GM12878 (cell line): ENCODE results near the gene THRB. TPM values are rescaled to one million over a fixed set of nuclear protein-coding genes. Genes with fewer than 3 reads are reported as not detected.
A peak's percentile ranks its signal among the peaks of the same experiment; 100 is the strongest.

Experiments used
- SKIL ChIP-seq: fragments of 450-650 bp; IDR thresholded peaks from 2 replicates; pipeline ENCODE4 v1.6.1; 2017; ENCODE audit warnings: mild to moderate bottlenecking, low read depth, inconsistent platforms; ENCODE audit not compliant: poor library complexity, severe bottlenecking
- ZZZ3 ChIP-seq: IDR thresholded peaks from 2 replicates; pipeline ENCODE4 v1.6.1; 2011; ENCODE audit warnings: low read depth; ENCODE audit not compliant: control insufficient read depth, insufficient read length
- microRNA counts: library from miRNA; unstranded; fragments of <30 nt; microRNA quantifications from one replicate; lab custom pipeline; 2016
- microRNA-seq: library from miRNA; unstranded; fragments of <30 nt; microRNA quantifications from one replicate; pipeline ENCODE4, GENCODE V29; 2018
- polyA plus RNA-seq, 11 experiments: library from polyadenylated mRNA; depleted of rRNA in 4 of 11; unstranded in 6 of 11; stranded (reverse) in 5 of 11; fragments of >200 nt; fragmentation: Nextera tagmentation in 4 of 11; fragmentation: Illumina TruSeq in 1 of 11; extraction: Ambion mirVana in 4 of 11; extraction: Trizol in 1 of 11; gene quantifications; 1 replicate in 1 of 11; 2 replicates in 10 of 11; pipeline versions ENCODE4 v1.2.1 to v1.2.3, GENCODE V29; 2011 to 2016; ENCODE audit warnings: inconsistent platforms in 2 of 11, missing spikeins in 2 of 11, low read depth in 1 of 11
- small RNA-seq: library from RNA; depleted of rRNA; stranded (forward); fragments of <200 nt; gene quantifications from one replicate; pipeline ENCODE3, GENCODE V24; 2014
- total RNA-seq, 4 experiments: library from RNA; depleted of rRNA in 3 of 4; stranded (reverse); fragments of >200 nt in 3 of 4; fragmentation: Illumina TruSeq in 1 of 4; extraction: Trizol in 1 of 4; gene quantifications; 2 replicates each; pipeline versions ENCODE4 v1.2.1 to v1.2.3, GENCODE V29; 2013 to 2021

Gene THRB
- total and polyA plus RNA-seq, 10 of the 15 experiments (the other 5 are each of a cell fraction or from before 2014, with no cell fraction given), result 0.05 TPM; not detected in 9

GRCh38 chr3:24067483-24067882, 427.2 kb downstream of the THRB start (continued):
- TF ChIP-seq SKIL (no peak), ZZZ3 (no peak)

MicroRNA genes within 50 kb of the gene (microRNA counts, 767-probe panel; counts per million panel counts)
- 1,244 counts per million, percentile 41 among the panel's probes with 10 or more counts for microRNA hsa-miR-4792 (lab: Ali Mortazavi, UCI)

Small RNA genes within 50 kb of the gene (microRNA-seq; reads per million reads assigned to microRNA genes)
- gene MIR4792, result not detected

Small RNA genes within 50 kb of the gene (small RNA-seq; reads per million reads assigned to genes)
- not detected for gene MIR4792
